Smooth muscle cell (in vitro differentiated cells): ENCODE measurements around the gene RALGAPB. TPM values are rescaled to one million over a fixed set of nuclear protein-coding genes. Genes with fewer than 3 reads are reported as not detected.

ENCODE experiments used
- DNase-seq: peaks from one replicate; lab custom pipeline; 2025; ENCODE audit not compliant: unreplicated experiment; lab: John Stamatoyannopoulos, UW
- H2AFZ ChIP-seq: fragments of 200-600 bp; sonication (generic); 2 replicates; pipeline ENCODE4 v1.6.0; 2016; ENCODE audit warnings: antibody characterized with exemption, low read depth, mild to moderate bottlenecking
- H3F3A ChIP-seq: fragments of 200-600 bp; sonication (generic); 2 replicates; pipeline ENCODE4 v1.6.0; 2017; ENCODE audit warnings: antibody characterized with exemption, low read depth
- H3K27ac ChIP-seq: fragments of 200-600 bp; sonication (generic); 2 replicates; pipeline ENCODE4 v1.5.1; 2016; ENCODE audit warnings: low read depth, mild to moderate bottlenecking
- H3K27me3 ChIP-seq: fragments of 200-600 bp; sonication (generic); 2 replicates; pipeline ENCODE4 v1.6.1; 2016; ENCODE audit warnings: low read depth, mild to moderate bottlenecking
- H3K36me3 ChIP-seq: fragments of 200-600 bp; sonication (generic); 2 replicates; pipeline ENCODE4 v1.5.1; 2016; ENCODE audit warnings: low read depth
- H3K4me1 ChIP-seq: fragments of 200-600 bp; sonication (generic); 2 replicates; pipeline ENCODE4 v1.5.1; 2016; ENCODE audit warnings: low read depth
- H3K4me2 ChIP-seq: fragments of 200-600 bp; sonication (generic); 2 replicates; pipeline ENCODE4 v1.6.0; 2016; ENCODE audit warnings: mild to moderate bottlenecking
- H3K4me3 ChIP-seq: fragments of 200-600 bp; sonication (generic); 2 replicates; pipeline ENCODE4 v1.5.1; 2016; ENCODE audit warnings: mild to moderate bottlenecking
- H3K79me2 ChIP-seq: fragments of 200-600 bp; sonication (generic); 2 replicates; pipeline ENCODE4 v1.6.0; 2016; ENCODE audit warnings: low read depth, mild to moderate bottlenecking
- H3K9ac ChIP-seq: fragments of 200-600 bp; sonication (generic); 2 replicates; pipeline ENCODE4 v1.6.0; 2016; ENCODE audit warnings: low read depth
- H3K9me3 ChIP-seq: fragments of 200-600 bp; sonication (generic); replicated peaks from 2 replicates; pipeline ENCODE4 v1.5.1; 2016; ENCODE audit warnings: low read depth
- H4K20me1 ChIP-seq: fragments of 200-600 bp; sonication (generic); 2 replicates; pipeline ENCODE4 v1.6.0; 2016; ENCODE audit warnings: low read depth
- WGBS: methylation state at CpG from one replicate; pipeline ENCODE4 v1.1.7; 2016; ENCODE audit warnings: low lambda C conversion rate; 5-methylcytosine and 5-hydroxymethylcytosine counted together
- polyA plus RNA-seq: library from polyadenylated mRNA; unstranded; fragments of >200 nt; fragmentation: Nextera tagmentation; extraction: Ambion mirVana; gene quantifications from 2 replicates; pipeline ENCODE4 v1.2.1, GENCODE V29; 2016
- total RNA-seq: library from RNA; depleted of rRNA; stranded (reverse); fragments of >200 nt; gene quantifications from 2 replicates; pipeline ENCODE4 v1.2.3, GENCODE V29; 2014
- TF ChIP-seq, protein P1 (sequence below): fragments of 200-600 bp; sonication (generic); IDR thresholded peaks from 2 replicates; pipeline ENCODE4 v1.5.1; 2017; ENCODE audit warnings: borderline replicate concordance, mild to moderate bottlenecking, antibody characterized with exemption; ENCODE audit not compliant: insufficient read depth, poor library complexity, severe bottlenecking

RALGAPB gene
- total and polyA plus RNA-seq, 2 experiments from 2014 or later, result 8.9 to 43.2 TPM

DNA sequence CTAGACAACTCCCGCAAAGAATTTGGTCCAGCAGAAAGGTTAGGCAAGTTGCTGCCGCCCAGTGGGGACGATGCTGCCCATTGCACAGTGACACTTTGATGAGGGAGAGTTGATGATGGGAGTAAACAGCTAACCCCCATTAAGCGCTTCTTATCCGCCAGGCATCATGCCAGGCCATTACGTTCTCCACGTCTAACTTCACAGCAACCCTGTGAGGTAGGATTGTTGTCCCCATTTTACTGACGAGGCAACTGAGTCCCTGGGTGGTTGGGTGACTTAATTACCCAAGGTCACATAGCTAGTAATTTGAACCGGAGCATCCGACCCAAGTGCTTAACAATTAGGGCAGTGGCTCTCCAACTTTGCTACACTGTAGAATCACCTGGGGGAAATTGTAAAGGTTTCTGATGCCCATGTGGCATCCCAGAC lies 738 bp downstream of the RALGAPB start:
- H3F3A ChIP-seq, result peaks cover 5% of the 10 kb centered on the region
- TF ChIP-seq, protein P1, sequence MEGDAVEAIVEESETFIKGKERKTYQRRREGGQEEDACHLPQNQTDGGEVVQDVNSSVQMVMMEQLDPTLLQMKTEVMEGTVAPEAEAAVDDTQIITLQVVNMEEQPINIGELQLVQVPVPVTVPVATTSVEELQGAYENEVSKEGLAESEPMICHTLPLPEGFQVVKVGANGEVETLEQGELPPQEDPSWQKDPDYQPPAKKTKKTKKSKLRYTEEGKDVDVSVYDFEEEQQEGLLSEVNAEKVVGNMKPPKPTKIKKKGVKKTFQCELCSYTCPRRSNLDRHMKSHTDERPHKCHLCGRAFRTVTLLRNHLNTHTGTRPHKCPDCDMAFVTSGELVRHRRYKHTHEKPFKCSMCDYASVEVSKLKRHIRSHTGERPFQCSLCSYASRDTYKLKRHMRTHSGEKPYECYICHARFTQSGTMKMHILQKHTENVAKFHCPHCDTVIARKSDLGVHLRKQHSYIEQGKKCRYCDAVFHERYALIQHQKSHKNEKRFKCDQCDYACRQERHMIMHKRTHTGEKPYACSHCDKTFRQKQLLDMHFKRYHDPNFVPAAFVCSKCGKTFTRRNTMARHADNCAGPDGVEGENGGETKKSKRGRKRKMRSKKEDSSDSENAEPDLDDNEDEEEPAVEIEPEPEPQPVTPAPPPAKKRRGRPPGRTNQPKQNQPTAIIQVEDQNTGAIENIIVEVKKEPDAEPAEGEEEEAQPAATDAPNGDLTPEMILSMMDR, result no peak
- H3K4me1 ChIP-seq, result peaks cover 12% of the 10 kb centered on the region
- DNase-seq, result no peak
- peak overlapping the region; percentile 85 for H3K4me2 ChIP-seq
- peaks cover 52% of the 10 kb centered on the region for H4K20me1 ChIP-seq
- no peaks in the 10 kb centered on the region for H3K9me3 ChIP-seq
- peak overlapping the region; percentile 70 for H3K4me3 ChIP-seq
- no peaks in the 10 kb centered on the region for H3K36me3 ChIP-seq
- peak overlapping the region; percentile 73 for H3K27ac ChIP-seq
- H3K27me3 ChIP-seq, result no peaks in the 10 kb centered on the region
- H3K9ac ChIP-seq, result peak overlapping the region; percentile 77
- H2AFZ ChIP-seq, result peak overlapping the region; percentile 57
- WGBS, result 14% methylated on average over 10 of the region's 10 CpGs
- peaks cover 55% of the 10 kb centered on the region for H3K79me2 ChIP-seq

DNA sequence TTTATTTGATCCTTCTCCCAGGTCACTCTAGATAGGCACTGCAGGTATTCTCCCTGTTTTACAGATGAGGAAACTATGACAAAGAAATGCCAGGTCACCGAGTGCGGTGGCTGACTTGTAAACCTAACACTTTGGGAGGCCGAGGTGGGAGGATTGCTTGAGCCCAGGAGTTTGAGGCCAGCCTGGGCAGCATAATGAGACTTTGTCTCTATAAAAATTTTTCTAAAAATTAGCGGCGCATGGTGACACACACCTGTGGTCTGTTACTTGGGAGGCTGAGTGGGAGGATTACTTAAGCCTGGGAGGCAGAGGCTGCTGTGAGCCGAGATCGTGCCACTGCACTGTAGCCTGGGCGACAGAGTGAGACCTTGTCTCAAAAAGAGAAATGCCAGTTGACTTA lies 5.1 kb downstream of the RALGAPB start:
- no peaks in the 10 kb centered on the region for H3F3A ChIP-seq
- H3K9ac ChIP-seq, result no peak overlapping the region
- no peaks in the 10 kb centered on the region for H3K36me3 ChIP-seq
- H3K9me3 ChIP-seq, result no peaks in the 10 kb centered on the region
- no peak overlapping the region for H3K27ac ChIP-seq
- no peak overlapping the region for H2AFZ ChIP-seq
- H3K79me2 ChIP-seq, result peaks cover 95% of the 10 kb centered on the region
- H3K4me1 ChIP-seq, result peaks cover 7% of the 10 kb centered on the region
- H3K27me3 ChIP-seq, result no peaks in the 10 kb centered on the region
- 97% methylated on average over 8 of the region's 8 CpGs for WGBS
- DNase-seq, result no peak
- H4K20me1 ChIP-seq, result peaks cover 93% of the 10 kb centered on the region
- H3K4me3 ChIP-seq, result no peak overlapping the region
- TF ChIP-seq, protein P1, result no peak
- no peak overlapping the region for H3K4me2 ChIP-seq

DNA sequence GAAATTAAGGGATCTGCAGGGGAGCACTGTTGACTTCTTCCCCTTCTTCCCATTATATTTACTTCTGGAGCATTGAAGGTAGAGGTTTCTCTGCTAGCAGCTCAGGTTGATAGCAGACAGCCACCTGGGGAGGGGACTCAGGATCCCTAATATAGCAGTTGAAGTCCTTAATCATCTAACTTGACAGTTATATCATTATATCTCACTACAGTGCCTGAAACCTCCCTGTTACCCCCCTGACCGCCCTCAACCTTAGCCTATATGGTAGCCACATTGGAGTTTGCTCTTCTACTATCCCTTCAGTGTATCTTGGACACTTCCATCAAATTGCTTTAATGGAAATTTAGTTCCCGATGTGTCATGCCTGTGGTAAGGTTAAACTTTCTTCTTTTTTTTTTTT lies 7.0 kb downstream of the RALGAPB start:
- H3K4me1 ChIP-seq, result no peaks in the 10 kb centered on the region
- peaks cover 95% of the 10 kb centered on the region for H3K79me2 ChIP-seq
- no peaks in the 10 kb centered on the region for H3K27me3 ChIP-seq
- no peak overlapping the region for H2AFZ ChIP-seq
- H3K4me2 ChIP-seq, result no peak overlapping the region
- WGBS, result 100% methylated on average over 2 of the region's 2 CpGs
- peaks cover 98% of the 10 kb centered on the region for H4K20me1 ChIP-seq
- no peaks in the 10 kb centered on the region for H3F3A ChIP-seq
- H3K36me3 ChIP-seq, result no peaks in the 10 kb centered on the region
- H3K4me3 ChIP-seq, result no peak overlapping the region
- TF ChIP-seq, protein P1, result no peak
- H3K9me3 ChIP-seq, result no peaks in the 10 kb centered on the region
- H3K27ac ChIP-seq, result no peak overlapping the region
- no peak for DNase-seq
- H3K9ac ChIP-seq, result no peak overlapping the region

DNA sequence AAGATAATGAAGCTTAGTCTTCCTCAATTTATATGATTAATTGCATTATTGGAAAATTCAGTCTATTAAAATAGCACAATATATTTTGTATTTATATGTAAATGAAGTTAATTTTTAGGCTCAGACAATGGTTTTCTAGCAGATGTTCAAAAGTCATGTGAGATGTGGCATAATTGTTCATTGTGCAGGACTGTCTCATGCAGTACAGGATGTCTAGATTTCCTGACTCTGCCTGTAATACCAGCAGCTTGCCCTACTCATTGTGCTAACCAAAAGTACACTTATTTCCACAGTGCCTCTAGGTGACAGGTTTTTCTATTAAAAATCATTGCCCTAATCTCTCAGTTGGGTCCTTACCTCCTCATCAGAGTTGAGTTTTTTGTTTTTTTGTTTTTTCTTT lies 12.4 kb downstream of the RALGAPB start:
- peaks cover 12% of the 10 kb centered on the region for H3K36me3 ChIP-seq
- H3K79me2 ChIP-seq, result peaks cover 79% of the 10 kb centered on the region

More for the DNA sequence above, 12.4 kb downstream of the RALGAPB start:
- no peak overlapping the region for H3K27ac ChIP-seq
- no peak overlapping the region for H3K9ac ChIP-seq
- H3F3A ChIP-seq, result no peaks in the 10 kb centered on the region
- H3K4me2 ChIP-seq, result no peak overlapping the region
- DNase-seq, result no peak
- no peaks in the 10 kb centered on the region for H3K9me3 ChIP-seq
- H3K4me3 ChIP-seq, result no peak overlapping the region
- TF ChIP-seq, protein P1, result no peak
- peaks cover 89% of the 10 kb centered on the region for H4K20me1 ChIP-seq
- H2AFZ ChIP-seq, result no peak overlapping the region
- no peaks in the 10 kb centered on the region for H3K27me3 ChIP-seq
- H3K4me1 ChIP-seq, result no peaks in the 10 kb centered on the region
